Muscle layer of duodenum (tissue), 2 donors: ENCODE results near the gene GALR1.

Experiments
- H3K27ac ChIP-seq: one replicate; pipeline ENCODE4 v1.7.0; 2013; ENCODE audit warnings: mild to moderate bottlenecking, low read length
- H3K27me3 ChIP-seq: one replicate; pipeline ENCODE4 v1.7.0; 2013; ENCODE audit warnings: low read depth, mild to moderate bottlenecking, control low read depth, low read length
- H3K36me3 ChIP-seq, 2 donors: one replicate each; pipeline ENCODE4 v1.7.0; 2013; ENCODE audit warnings: low read length in 2 of 2, control low read depth in 1 of 2, mild to moderate bottlenecking in 1 of 2; ENCODE audit not compliant: insufficient read depth in 2 of 2, control insufficient read depth in 1 of 2
- H3K4me1 ChIP-seq, 2 donors: one replicate each; pipeline ENCODE4 v1.7.0; 2013; ENCODE audit warnings: low read length in 2 of 2, mild to moderate bottlenecking in 2 of 2, control low read depth in 1 of 2, moderate library complexity in 1 of 2; ENCODE audit not compliant: insufficient read depth in 2 of 2, control insufficient read depth in 1 of 2
- H3K4me3 ChIP-seq, 2 donors: one replicate each; pipeline ENCODE4 v1.7.0; 2013; ENCODE audit warnings: low read length in 2 of 2, low read depth in 1 of 2, mild to moderate bottlenecking in 1 of 2
- H3K9me3 ChIP-seq, 2 donors: one replicate each; pipeline ENCODE4 v1.7.0; 2013; ENCODE audit warnings: low read length in 2 of 2, control low read depth in 1 of 2, mild to moderate bottlenecking in 1 of 2; ENCODE audit not compliant: control insufficient read depth in 1 of 2
- donor health status: healthy.

Gene GALR1

GRCh38 chr18:77300579-77300978 lies 50.9 kb downstream of the GALR1 start:
- no peaks in the 10 kb centered on the region for H3K27me3 ChIP-seq
- no peaks in the 10 kb centered on the region for H3K4me1 ChIP-seq
- no peaks in the 10 kb centered on the region for H3K36me3 ChIP-seq
- no peaks in the 10 kb centered on the region for H3K9me3 ChIP-seq
- no peak overlapping the region for H3K4me3 ChIP-seq
- no peak overlapping the region for H3K27ac ChIP-seq

GRCh38 chr18:77304268-77304667 lies 54.6 kb downstream of the GALR1 start:
- no peaks in the 10 kb centered on the region for H3K9me3 ChIP-seq
- H3K4me3 ChIP-seq, result no peak overlapping the region
- no peaks in the 10 kb centered on the region for H3K27me3 ChIP-seq
- H3K27ac ChIP-seq, result no peak overlapping the region
- H3K4me1 ChIP-seq, result no peaks in the 10 kb centered on the region
- H3K36me3 ChIP-seq, result no peaks in the 10 kb centered on the region

GRCh38 chr18:77305676-77306075 lies 56.0 kb downstream of the GALR1 start:
- Histone ChIP-seq H3K9me3 (no peaks in the 10 kb centered on the region), H3K36me3 (no peaks in the 10 kb centered on the region), H3K4me3 (no peak overlapping the region), H3K27me3 (peaks cover 4% of the 10 kb centered on the region), H3K27ac (no peak overlapping the region), H3K4me1 (no peaks in the 10 kb centered on the region)

- Histone ChIP-seq H3K27ac (no peak overlapping the region), H3K9me3 (no peaks in the 10 kb centered on the region), H3K27me3 (peaks cover 4% of the 10 kb centered on the region), H3K36me3 (no peaks in the 10 kb centered on the region), H3K4me3 (no peak overlapping the region), H3K4me1 (no peaks in the 10 kb centered on the region)
Observed at GRCh38 chr18:77308216-77308615, 58.6 kb downstream of the GALR1 start.

- H3K4me1 ChIP-seq, result no peaks in the 10 kb centered on the region
- H3K27ac ChIP-seq, result no peak overlapping the region
- no peak overlapping the region for H3K4me3 ChIP-seq
- H3K36me3 ChIP-seq, result no peaks in the 10 kb centered on the region
- no peaks in the 10 kb centered on the region for H3K9me3 ChIP-seq
- H3K27me3 ChIP-seq, result peaks cover 4% of the 10 kb centered on the region
Observed at GRCh38 chr18:77314511-77314910, 64.9 kb downstream of the GALR1 start.

- Histone ChIP-seq H3K27ac (no peak overlapping the region), H3K27me3 (peaks cover 4% of the 10 kb centered on the region), H3K4me1 (no peaks in the 10 kb centered on the region), H3K4me3 (no peak overlapping the region), H3K36me3 (no peaks in the 10 kb centered on the region), H3K9me3 (no peaks in the 10 kb centered on the region)
Observed at GRCh38 chr18:77314952-77315351, 65.3 kb downstream of the GALR1 start.

GRCh38 chr18:77316008-77316407 lies 66.4 kb downstream of the GALR1 start:
- Histone ChIP-seq H3K4me1 (no peaks in the 10 kb centered on the region), H3K4me3 (no peak overlapping the region), H3K9me3 (no peaks in the 10 kb centered on the region), H3K27ac (no peak overlapping the region), H3K27me3 (no peaks in the 10 kb centered on the region), H3K36me3 (no peaks in the 10 kb centered on the region)

GRCh38 chr18:77316641-77317040 lies 67.0 kb downstream of the GALR1 start:
- no peaks in the 10 kb centered on the region for H3K9me3 ChIP-seq
- H3K36me3 ChIP-seq, result no peaks in the 10 kb centered on the region
- H3K27ac ChIP-seq, result no peak overlapping the region
- no peaks in the 10 kb centered on the region for H3K4me1 ChIP-seq
- no peak overlapping the region for H3K4me3 ChIP-seq
- H3K27me3 ChIP-seq, result no peaks in the 10 kb centered on the region

- Histone ChIP-seq H3K4me1 (no peaks in the 10 kb centered on the region), H3K27me3 (no peaks in the 10 kb centered on the region), H3K4me3 (no peak overlapping the region), H3K27ac (no peak overlapping the region), H3K36me3 (no peaks in the 10 kb centered on the region), H3K9me3 (no peaks in the 10 kb centered on the region)
Observed at GRCh38 chr18:77320971-77321559, 71.4 kb downstream of the GALR1 start.

DNA sequence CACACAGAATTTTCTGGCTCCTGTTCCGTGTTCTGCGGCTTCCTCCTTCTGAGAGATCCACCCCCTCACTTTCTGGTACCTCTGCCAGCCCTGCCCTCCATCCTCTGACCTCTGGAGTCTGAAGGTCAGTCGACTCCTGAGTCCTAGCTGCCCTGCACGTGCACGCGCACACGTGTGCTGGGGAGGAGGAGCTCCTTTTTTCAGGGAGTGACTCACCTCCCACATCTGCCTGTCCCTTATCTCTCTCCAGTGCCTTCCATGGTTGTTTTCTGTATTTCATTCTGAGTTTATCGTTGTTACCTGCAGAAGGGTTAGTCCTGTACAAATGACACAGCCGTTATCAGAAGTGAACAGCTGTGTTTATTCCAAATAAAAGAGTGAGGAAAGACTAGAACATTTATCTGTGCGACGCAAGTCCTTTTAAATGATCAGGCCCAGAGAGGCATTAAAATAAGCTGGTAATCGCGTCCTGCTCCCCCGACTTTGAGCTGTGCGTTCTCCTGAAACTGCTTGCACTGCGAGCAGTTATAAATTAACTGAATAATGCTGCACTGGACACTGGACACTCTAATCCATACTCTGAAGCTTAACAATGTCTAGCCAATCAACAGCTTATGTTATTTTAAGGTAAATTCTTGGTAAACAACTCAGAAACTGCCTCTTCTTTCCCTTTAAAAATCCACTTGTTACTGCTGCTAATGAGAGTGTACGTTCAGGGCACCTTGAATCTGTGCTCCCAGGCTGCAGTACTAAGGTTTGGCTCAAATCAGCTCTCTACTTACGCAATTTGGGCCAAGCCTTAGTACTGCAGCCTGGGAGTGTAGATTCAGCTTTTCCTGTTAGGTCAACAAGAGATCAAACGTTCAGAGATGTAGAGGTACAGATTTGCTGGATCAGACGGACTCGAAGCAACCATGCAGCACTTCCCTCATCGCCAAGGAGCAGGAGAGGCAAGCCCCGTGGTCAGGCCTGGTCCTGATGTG lies 72.5 kb downstream of the GALR1 start:
- H3K27ac ChIP-seq, result no peak overlapping the region
- no peaks in the 10 kb centered on the region for H3K36me3 ChIP-seq
- H3K4me3 ChIP-seq, result no peak overlapping the region
- H3K27me3 ChIP-seq, result no peaks in the 10 kb centered on the region
- no peaks in the 10 kb centered on the region for H3K9me3 ChIP-seq
- no peaks in the 10 kb centered on the region for H3K4me1 ChIP-seq

DNA sequence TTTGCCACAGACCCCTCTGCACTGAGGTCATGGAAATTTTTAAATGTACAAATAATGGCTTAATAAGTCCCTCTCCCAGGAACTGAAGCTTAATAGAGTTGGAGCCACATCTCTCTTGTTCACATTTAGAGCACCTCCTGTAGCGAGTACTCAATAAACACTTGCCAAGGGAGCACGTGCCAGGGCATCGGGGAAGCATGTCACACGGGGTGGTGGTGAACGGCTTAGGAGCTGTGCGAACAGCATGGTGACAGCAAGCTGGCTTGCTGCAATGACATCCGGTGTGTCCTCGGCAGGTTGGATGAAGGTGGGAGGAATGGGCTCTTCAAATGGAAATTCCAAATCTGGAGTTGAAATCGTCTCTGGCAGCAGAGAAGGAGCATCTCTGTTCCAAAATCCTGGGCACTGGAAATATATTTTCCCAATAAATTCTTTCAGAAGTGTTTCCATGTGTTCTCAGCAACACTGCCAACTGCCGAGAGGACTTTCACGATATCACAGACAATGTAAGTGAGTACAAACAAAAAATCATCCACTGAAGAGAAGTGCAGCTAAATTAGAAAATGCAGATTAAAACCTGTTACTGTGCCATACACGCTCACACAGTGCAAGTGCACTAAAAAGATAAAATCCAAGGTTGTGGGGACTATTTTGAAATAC lies 74.1 kb downstream of the GALR1 start:
- H3K27ac ChIP-seq, result no peak overlapping the region
- no peaks in the 10 kb centered on the region for H3K27me3 ChIP-seq
- H3K9me3 ChIP-seq, result no peaks in the 10 kb centered on the region
- H3K4me3 ChIP-seq, result no peak overlapping the region
- H3K4me1 ChIP-seq, result no peaks in the 10 kb centered on the region
- no peaks in the 10 kb centered on the region for H3K36me3 ChIP-seq
